NT2/D1 (cell line): ENCODE results near the gene C19orf33.

Source experiments
- SUZ12 ChIP-seq: IDR thresholded peaks from 2 replicates; pipeline ENCODE4 v1.6.1; 2011; ENCODE audit not compliant: insufficient read length, insufficient read depth; ENCODE audit errors: extremely low read depth
- YY1 ChIP-seq: IDR thresholded peaks from 2 replicates; pipeline ENCODE4 v1.6.1; 2011; ENCODE audit not compliant: insufficient read length, insufficient read depth
- ZNF274 ChIP-seq: IDR thresholded peaks from 2 replicates; pipeline ENCODE4 v1.6.1; 2011; ENCODE audit warnings: mild to moderate bottlenecking, low read depth, low read length

DNA sequence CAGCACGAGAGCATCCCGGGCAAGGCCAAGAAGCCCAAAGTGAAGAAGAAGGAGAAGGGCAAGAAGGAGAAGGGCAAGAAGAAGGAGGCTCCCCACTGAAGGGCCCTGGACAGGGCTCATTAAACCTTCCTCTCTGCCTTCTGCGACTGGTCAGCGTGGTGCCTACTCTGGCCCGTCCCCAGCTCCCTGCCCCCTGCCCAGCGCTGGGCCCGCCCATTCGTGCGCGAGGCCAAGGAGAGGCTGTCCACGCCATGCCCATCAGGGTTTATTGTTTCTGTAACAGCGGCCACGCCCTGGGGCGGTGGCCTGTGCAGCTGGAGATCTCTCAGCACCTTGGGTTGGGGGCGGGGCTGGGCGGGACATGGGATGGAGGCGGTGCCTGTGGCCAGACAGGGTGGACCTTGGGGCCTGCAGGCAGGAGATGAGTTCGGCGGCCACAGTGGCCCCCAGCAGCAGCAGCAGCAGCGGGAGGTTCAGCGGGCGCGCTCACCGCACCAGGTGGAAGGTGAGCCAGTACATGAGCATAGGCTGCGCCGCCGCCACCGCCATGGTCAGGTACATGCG lies 897 bp downstream of the C19orf33 start:
- no peak for TF ChIP-seq ZNF274
- no peak for TF ChIP-seq YY1
- TF ChIP-seq SUZ12: no peak
